NCI-H774 (cell line): ENCODE data around the gene CCDC127.
A peak's percentile ranks its signal among the peaks of the same experiment; 100 is the strongest.

Source experiments
- DNase-seq: peaks from one replicate; lab custom pipeline; 2025; lab: John Stamatoyannopoulos, UW

Gene CCDC127

GRCh38 chr5:158807-159447 is 59.0 kb downstream of the CCDC127 start:
- no peak for DNase-seq

- DNase-seq = no peak
These were observed 60.2 kb downstream of the CCDC127 start for GRCh38 chr5:157801-158200.

- DNase-seq = no peak
These were observed 60.7 kb downstream of the CCDC127 start for GRCh38 chr5:157126-157715.

- DNase-seq = no peak
These were observed 61.4 kb downstream of the CCDC127 start for GRCh38 chr5:156411-157072.

- no peak for DNase-seq
These were observed 62.1 kb downstream of the CCDC127 start for GRCh38 chr5:155651-156410.

GRCh38 chr5:154826-155225 is 63.1 kb downstream of the CCDC127 start:
- DNase-seq = no peak

GRCh38 chr5:154236-154635 is 63.7 kb downstream of the CCDC127 start:
- DNase-seq = no peak

GRCh38 chr5:153256-153655 is 64.7 kb downstream of the CCDC127 start:
- no peak for DNase-seq

GRCh38 chr5:152077-152476 is 65.9 kb downstream of the CCDC127 start:
- no peak for DNase-seq

GRCh38 chr5:150746-151145 is 67.2 kb downstream of the CCDC127 start:
- DNase-seq = no peak

GRCh38 chr5:149745-150485 is 68.0 kb downstream of the CCDC127 start:
- peak; percentile 94 for DNase-seq

GRCh38 chr5:147751-148150 is 70.2 kb downstream of the CCDC127 start:
- no peak for DNase-seq
